IMR-90 (cell line): ENCODE data around the gene SLF2. TPM values are rescaled to one million over a fixed set of nuclear protein-coding genes. Genes with fewer than 3 reads are reported as not detected.

Experiments
- ATAC-seq: fragments of 200-7000 bp; cut with Tn5 transposase; 2 replicates; pipeline ENCODE4 v1.9.1; 2020; ENCODE audit warnings: low read depth, mild to moderate bottlenecking, moderate library complexity
- BruUV-seq: library from RNA; stranded (reverse); fragments of 400-500 nt; replicated peaks from 2 replicates; lab custom pipeline; 2021; lab: Mats Ljungman, UMichigan
- CTCF ChIA-PET: fragments of 300-600 bp; formaldehyde crosslinking; extraction: SDS; loops from one replicate; lab custom pipeline; 2021; ENCODE audit warnings: antibody characterized with exemption; lab: Yijun Ruan, JAX
- POLR2A ChIA-PET: fragments of 300-600 bp; sonication (Branson Sonifier 250); formaldehyde crosslinking; loops from one replicate; lab custom pipeline; 2022; ENCODE audit warnings: antibody characterized with exemption; ENCODE audit not compliant: unreplicated experiment; lab: Charles Lee
- DNase-seq: peaks from one replicate; pipeline ENCODE4 v3.0.0; 2013
- H2AFZ ChIP-seq: replicated peaks from 2 replicates; pipeline ENCODE3; 2013; ENCODE audit warnings: low read length, mild to moderate bottlenecking; ENCODE audit not compliant: poor library complexity
- H2AK5ac ChIP-seq: 2 replicates; pipeline ENCODE4 v1.6.1; 2013; ENCODE audit warnings: low read depth, low read length, inconsistent platforms
- H2AK9ac ChIP-seq: replicated peaks from 2 replicates; pipeline ENCODE3; 2013; ENCODE audit warnings: mild to moderate bottlenecking, low read depth, low read length, moderate library complexity; ENCODE audit not compliant: poor library complexity
- H2BK120ac ChIP-seq: 2 replicates; pipeline ENCODE4 v1.6.1; 2013; ENCODE audit warnings: low read depth, low read length, inconsistent platforms
- H2BK15ac ChIP-seq: 3 replicates; pipeline ENCODE4 v1.6.1; 2013; ENCODE audit warnings: low read depth, low read length, inconsistent platforms
- H2BK20ac ChIP-seq: 2 replicates; pipeline ENCODE4 v1.6.1; 2013; ENCODE audit warnings: low read depth, mild to moderate bottlenecking, inconsistent platforms, low read length, moderate library complexity
- H2BK5ac ChIP-seq: 2 replicates; pipeline ENCODE4 v1.6.1; 2013; ENCODE audit warnings: mild to moderate bottlenecking, low read depth, low read length, inconsistent platforms; ENCODE audit not compliant: poor library complexity, severe bottlenecking
- H3K14ac ChIP-seq: replicated peaks from 2 replicates; pipeline ENCODE4 v1.6.1; 2013; ENCODE audit warnings: low read depth, low read length, inconsistent platforms
- H3K18ac ChIP-seq: 2 replicates; pipeline ENCODE4 v1.6.1; 2013; ENCODE audit warnings: low read depth, low read length, control low read depth
- H3K23ac ChIP-seq: 2 replicates; pipeline ENCODE4 v1.6.1; 2013; ENCODE audit warnings: low read depth, low read length, inconsistent platforms
- H3K27ac ChIP-seq: 2 replicates; pipeline ENCODE4 v1.5.1; 2013; ENCODE audit warnings: mild to moderate bottlenecking, control low read depth, low read length; ENCODE audit not compliant: insufficient read depth
- H3K27me3 ChIP-seq: 2 replicates; pipeline ENCODE4 v1.6.1; 2013; ENCODE audit warnings: low read length; ENCODE audit not compliant: control insufficient read depth, insufficient read depth
- H3K36me3 ChIP-seq: 2 replicates; pipeline ENCODE4 v1.6.1; 2013; ENCODE audit warnings: low read length, mixed read lengths; ENCODE audit not compliant: control insufficient read depth, insufficient read depth
- H3K4ac ChIP-seq: 2 replicates; pipeline ENCODE4 v1.6.1; 2013; ENCODE audit warnings: low read depth, low read length, inconsistent platforms
- H3K4me1 ChIP-seq: 2 replicates; pipeline ENCODE4 v1.6.1; 2013; ENCODE audit warnings: low read length, mixed read lengths; ENCODE audit not compliant: control insufficient read depth, insufficient read depth
- H3K4me2 ChIP-seq: 2 replicates; pipeline ENCODE4 v1.6.1; 2013; ENCODE audit warnings: low read depth, mild to moderate bottlenecking, control low read depth, low read length, moderate library complexity
- H3K4me3 ChIP-seq: 2 replicates; pipeline ENCODE4 v1.5.1; 2013; ENCODE audit warnings: low read depth, mild to moderate bottlenecking, control low read depth, low read length, moderate library complexity; ENCODE audit not compliant: insufficient read depth
- H3K56ac ChIP-seq: 2 replicates; pipeline ENCODE4 v1.6.1; 2013; ENCODE audit warnings: low read length, inconsistent platforms; ENCODE audit not compliant: insufficient read depth; ENCODE audit errors: extremely low read depth
- H3K79me1 ChIP-seq, 2 experiments: 2 replicates each; pipeline ENCODE4 v1.6.1; 2013; ENCODE audit warnings: low read length in 2 of 2, inconsistent platforms in 1 of 2, low read depth in 1 of 2
- H3K9ac ChIP-seq: 2 replicates; pipeline ENCODE4 v1.6.1; 2013; ENCODE audit warnings: low read depth, low read length, control low read depth
- H3K9me1 ChIP-seq: 2 replicates; pipeline ENCODE4 v1.6.1; 2013; ENCODE audit warnings: low read length, inconsistent platforms; ENCODE audit not compliant: insufficient read depth
- H3K9me3 ChIP-seq: 2 replicates; pipeline ENCODE4 v1.6.1; 2013; ENCODE audit warnings: low read length; ENCODE audit not compliant: control insufficient read depth, insufficient read depth
- H4K20me1 ChIP-seq: 2 replicates; pipeline ENCODE4 v1.6.1; 2013; ENCODE audit warnings: low read length, inconsistent platforms; ENCODE audit not compliant: insufficient read depth
- H4K5ac ChIP-seq: 2 replicates; pipeline ENCODE4 v1.6.1; 2013; ENCODE audit warnings: mild to moderate bottlenecking, low read depth, low read length, control low read depth
- H4K8ac ChIP-seq, 2 experiments: 2 replicates each; pipeline ENCODE4 v1.6.1; 2013; ENCODE audit warnings: low read depth in 2 of 2, low read length in 2 of 2, control low read depth in 1 of 2, inconsistent platforms in 1 of 2
- H4K91ac ChIP-seq: 2 replicates; pipeline ENCODE4 v1.6.1; 2013; ENCODE audit warnings: low read depth, low read length, inconsistent platforms; ENCODE audit not compliant: insufficient read depth
- BHLHE40 ChIP-seq: fragments of 150-350 bp; IDR thresholded peaks from 2 replicates; pipeline ENCODE4 v1.6.1; 2016; ENCODE audit warnings: mild to moderate bottlenecking, low read depth, low read length
- CHD1 ChIP-seq: IDR thresholded peaks from 2 replicates; pipeline ENCODE4 v1.6.1; 2012; ENCODE audit warnings: low read depth, low read length, improper control_type of control experiment
- ELK1 ChIP-seq: fragments of 150-350 bp; IDR thresholded peaks from 2 replicates; pipeline ENCODE4 v1.6.1; 2016; ENCODE audit warnings: low read depth, mild to moderate bottlenecking, low read length, moderate library complexity, borderline replicate concordance
- NFE2L2 ChIP-seq: fragments of 150-350 bp; IDR thresholded peaks from 2 replicates; pipeline ENCODE4 v1.6.1; 2016; ENCODE audit warnings: low read depth, mild to moderate bottlenecking, low read length
- POLR2A ChIP-seq: IDR thresholded peaks from 2 replicates; pipeline ENCODE4 v1.6.1; 2012; ENCODE audit warnings: mild to moderate bottlenecking, low read depth, low read length
- RAD21 ChIP-seq: IDR thresholded peaks from 2 replicates; pipeline ENCODE4 v1.6.1; 2012; ENCODE audit warnings: low read length, improper control_type of control experiment
- RFX5 ChIP-seq: IDR thresholded peaks from 2 replicates; pipeline ENCODE4 v1.8.0; 2012; ENCODE audit warnings: low read depth, mild to moderate bottlenecking, low read length, moderate library complexity
- SMC3 ChIP-seq: fragments of 150-350 bp; IDR thresholded peaks from 2 replicates; pipeline ENCODE4 v1.6.1; 2016; ENCODE audit warnings: low read depth, mild to moderate bottlenecking, antibody characterized with exemption, low read length, moderate library complexity
- WGBS, 2 experiments: methylation state at CpG; one replicate each; pipeline versions ENCODE4 v1.1.5 to v1.1.7; 2013; ENCODE audit warnings: missing lambda C conversion rate in 2 of 2; ENCODE audit not compliant: insufficient read length in 1 of 2; ENCODE audit errors: extremely low coverage in 2 of 2; 5-methylcytosine and 5-hydroxymethylcytosine counted together
- dilution Hi-C: fragments of 300-500 bp; cut with HindIII; formaldehyde crosslinking; loops from one replicate; pipeline ENCODE4 v1.14.3; 2018; ENCODE audit warnings: low sequenced_read_pairs; ENCODE audit not compliant: unreplicated experiment
- in situ Hi-C: fragments of 300-500 bp; cut with MboI; formaldehyde crosslinking; loops from 3 replicates; pipeline ENCODE4 v1.14.3; 2019; ENCODE audit warnings: low sequenced_read_pairs, inconsistent platforms, mixed read lengths
- intact Hi-C: fragments of 100-400 bp; cut with micrococcal nuclease; formaldehyde crosslinking; loops from 2 replicates; pipeline ENCODE4 v1.10.0; 2022
- polyA plus RNA-seq, 3 experiments: library from polyadenylated mRNA; depleted of rRNA; stranded (reverse); fragments of >200 nt; gene quantifications; 2 replicates each; pipeline ENCODE4 v1.2.3, GENCODE V29; 2012; ENCODE audit warnings: low replicate concordance in 1 of 3
- total RNA-seq: library from RNA; depleted of rRNA; stranded (reverse); fragments of >200 nt; gene quantifications from 2 replicates; pipeline ENCODE4 v1.2.3, GENCODE V29; 2012

SLF2 gene
- total and polyA plus RNA-seq, 2 of the 4 experiments (the other 2 are of a cell fraction), result 8.5 to 21.7 TPM

GRCh38 chr10:100995181-100995580 lies 82.4 kb downstream of the SLF2 start:
- POLR2A ChIA-PET, result no interaction called here
- in situ Hi-C loops, result no loop called here

More at GRCh38 chr10:100995181-100995580, 82.4 kb downstream of the SLF2 start:
- no peak overlapping the region for H2BK120ac ChIP-seq
- H4K91ac ChIP-seq, result no peak overlapping the region
- H3K4ac ChIP-seq, result no peak overlapping the region
- intact Hi-C loops, result no loop called here
- H3K27ac ChIP-seq, result no peak overlapping the region
- no peak overlapping the region for H3K9ac ChIP-seq
- no peak overlapping the region for H3K23ac ChIP-seq
- H3K18ac ChIP-seq, result no peak overlapping the region
- H3K79me1 ChIP-seq, result peaks cover 13 to 28% of the 10 kb centered on the region in 2 experiments
- CTCF ChIA-PET, result interaction anchor here (2.9 kb wide), 1 partner anchor 19 kb away, joined by 18 read pairs; no protein-coding TSS in a partner anchor
- H3K4me3 ChIP-seq, result no peak overlapping the region
- H2BK20ac ChIP-seq, result no peak overlapping the region
- no peak overlapping the region; a peak in 1 of 4 replicates for H4K8ac ChIP-seq
- no peak overlapping the region for H2AFZ ChIP-seq
- no peak overlapping the region for H2BK15ac ChIP-seq
- H3K14ac ChIP-seq, result no peak overlapping the region
- H2AK9ac ChIP-seq, result no peak overlapping the region
- H2AK5ac ChIP-seq, result 0 out of 2 replicates have a peak overlapping the region, but pooled peaks have one; percentile 14
- no peak overlapping the region for H3K56ac ChIP-seq
- no peaks in the 10 kb centered on the region for H3K27me3 ChIP-seq
- no peak overlapping the region for H2BK5ac ChIP-seq
- H4K5ac ChIP-seq, result no peak overlapping the region
- no peak for ATAC-seq
- no TSS peak for BruUV-seq
- no peak for TF ChIP-seq CHD1
- TF ChIP-seq BHLHE40, result no peak
- no peak for TF ChIP-seq RFX5
- TF ChIP-seq SMC3, result no peak
- no peak for TF ChIP-seq ELK1
- TF ChIP-seq NFE2L2, result no peak
- TF ChIP-seq RAD21, result no peak
- no peak for TF ChIP-seq POLR2A
- H4K20me1 ChIP-seq, result peaks cover 4% of the 10 kb centered on the region; the same call in 1 of the 2 replicates
- peaks cover 4% of the 10 kb centered on the region; the same call in 1 of the 2 replicates for H3K9me1 ChIP-seq
- WGBS, 2 experiments, result no CpG with 5 or more reads among the region's 6 CpGs
- H3K4me1 ChIP-seq, result peaks cover 11% of the 10 kb centered on the region
- no peaks in the 10 kb centered on the region for H3K9me3 ChIP-seq
- DNase-seq, result no peak
- H3K4me2 ChIP-seq, result no peak overlapping the region
- peaks cover 16% of the 10 kb centered on the region for H3K36me3 ChIP-seq
- dilution Hi-C loops, result no loop called here
